ENCODE measurements around the gene ANKMY1. TPM values are rescaled to one million over a fixed set of nuclear protein-coding genes. Genes with fewer than 3 reads are reported as not detected.

ANKMY1 gene
- total and polyA plus RNA-seq, 2 of the 13 experiments (the other 11 are each of a cell fraction or from before 2014, with no cell fraction given) = 11.7 to 18.8 TPM

DNA sequence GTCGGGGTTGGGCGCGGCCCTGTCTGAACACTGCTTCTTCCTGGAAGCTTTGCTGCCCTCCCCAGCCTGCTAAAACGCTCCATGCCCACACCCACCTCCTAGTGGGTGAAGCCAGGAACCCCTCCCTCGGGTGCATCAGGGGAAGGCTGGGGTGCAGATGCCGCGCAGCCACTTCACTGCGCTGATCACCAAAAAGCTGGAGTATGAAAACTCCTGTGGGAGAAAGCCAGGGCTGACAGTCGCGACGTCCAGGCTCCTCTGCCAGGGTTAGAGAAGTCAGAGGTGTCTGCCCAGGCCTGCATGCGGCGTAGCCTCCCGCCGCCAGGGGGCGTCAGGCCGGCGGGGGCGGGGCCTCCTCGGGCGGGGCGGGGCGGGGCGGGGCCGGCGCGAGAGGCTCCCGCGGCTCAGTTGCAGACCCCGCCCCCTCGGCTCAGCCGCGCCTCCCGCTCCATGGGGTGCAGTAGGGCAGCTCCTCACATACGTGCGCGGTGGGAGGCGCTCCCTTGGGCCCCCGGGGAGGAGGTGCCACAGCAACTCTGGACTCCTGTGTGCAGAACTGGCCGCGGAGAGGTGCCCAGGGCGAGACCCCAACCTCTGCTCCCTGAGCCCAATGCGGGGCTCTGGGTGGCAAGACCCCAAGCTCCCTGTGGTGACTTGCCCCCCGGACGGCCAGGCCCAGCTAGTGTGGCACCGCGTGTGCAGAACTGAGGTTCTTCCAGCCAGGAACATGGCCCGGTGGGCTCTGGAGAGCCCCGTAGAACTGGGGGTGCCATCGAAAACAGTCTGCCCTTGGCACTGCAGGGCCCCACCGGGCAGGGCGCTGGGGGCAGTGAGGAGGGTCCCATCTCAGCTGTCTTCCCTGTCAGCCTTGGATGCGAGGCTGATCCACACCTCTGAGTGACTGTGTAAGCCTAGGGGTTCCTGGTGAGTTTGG is 8.7 kb upstream of the ANKMY1 start (continued):
- TF ChIP-seq, protein P1, sequence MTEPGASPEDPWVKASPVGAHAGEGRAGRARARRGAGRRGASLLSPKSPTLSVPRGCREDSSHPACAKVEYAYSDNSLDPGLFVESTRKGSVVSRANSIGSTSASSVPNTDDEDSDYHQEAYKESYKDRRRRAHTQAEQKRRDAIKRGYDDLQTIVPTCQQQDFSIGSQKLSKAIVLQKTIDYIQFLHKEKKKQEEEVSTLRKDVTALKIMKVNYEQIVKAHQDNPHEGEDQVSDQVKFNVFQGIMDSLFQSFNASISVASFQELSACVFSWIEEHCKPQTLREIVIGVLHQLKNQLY (CRISPR knock-in tag; IDR thresholded peaks at IDR 0.05) = 0 out of 2 replicates have a peak, but pooled peaks have one; percentile 11
- TF ChIP-seq ZZZ3 (CRISPR knock-in tag; IDR thresholded peaks at IDR 0.05; ENCODE audit: borderline replicate concordance) (peak; percentile 61; the same call in 1 of the 2 replicates), TGIF2 (CRISPR knock-in tag; IDR thresholded peaks at IDR 0.05) (peak; percentile 74; the same call in 1 of the 2 replicates), PHF5A (CRISPR knock-in tag; IDR thresholded peaks at IDR 0.05; ENCODE audit: low read depth, unreplicated experiment) (no peak), HNF4G (IDR thresholded peaks at IDR 0.05; ENCODE audit: borderline replicate concordance, low read depth, low read length) (peak; percentile 17; the same call in 1 of the 2 replicates), HNF4G (CRISPR knock-in tag; IDR thresholded peaks at IDR 0.05; ENCODE audit: borderline replicate concordance, low read depth) (no peak; the same call in 1 of the 2 replicates), MIER2 (CRISPR knock-in tag; IDR thresholded peaks at IDR 0.05) (peak; percentile 27; the same call in 1 of the 2 replicates), ZNF891 (CRISPR knock-in tag; IDR thresholded peaks at IDR 0.05) (no peak), REXO4 (CRISPR knock-in tag; IDR thresholded peaks at IDR 0.05; ENCODE audit: borderline replicate concordance) (0 out of 2 replicates have a peak, but pooled peaks have one; percentile 14), YY1 (IDR thresholded peaks at IDR 0.05; ENCODE audit: insufficient read depth, insufficient replicate concordance, low read depth, low read length) (peak; percentile 57), LCORL (IDR thresholded peaks at IDR 0.05) (no peak), LCORL (CRISPR knock-in tag; IDR thresholded peaks at IDR 0.05) (peak; percentile 70), ZSCAN12 (CRISPR knock-in tag; IDR thresholded peaks at IDR 0.05) (no peak), FOXA3 (CRISPR knock-in tag; IDR thresholded peaks at IDR 0.05) (0 out of 2 replicates have a peak, but pooled peaks have one; percentile 12), STAT5B (CRISPR knock-in tag; IDR thresholded peaks at IDR 0.05) (no peak)
- TF ChIP-seq, protein P2, sequence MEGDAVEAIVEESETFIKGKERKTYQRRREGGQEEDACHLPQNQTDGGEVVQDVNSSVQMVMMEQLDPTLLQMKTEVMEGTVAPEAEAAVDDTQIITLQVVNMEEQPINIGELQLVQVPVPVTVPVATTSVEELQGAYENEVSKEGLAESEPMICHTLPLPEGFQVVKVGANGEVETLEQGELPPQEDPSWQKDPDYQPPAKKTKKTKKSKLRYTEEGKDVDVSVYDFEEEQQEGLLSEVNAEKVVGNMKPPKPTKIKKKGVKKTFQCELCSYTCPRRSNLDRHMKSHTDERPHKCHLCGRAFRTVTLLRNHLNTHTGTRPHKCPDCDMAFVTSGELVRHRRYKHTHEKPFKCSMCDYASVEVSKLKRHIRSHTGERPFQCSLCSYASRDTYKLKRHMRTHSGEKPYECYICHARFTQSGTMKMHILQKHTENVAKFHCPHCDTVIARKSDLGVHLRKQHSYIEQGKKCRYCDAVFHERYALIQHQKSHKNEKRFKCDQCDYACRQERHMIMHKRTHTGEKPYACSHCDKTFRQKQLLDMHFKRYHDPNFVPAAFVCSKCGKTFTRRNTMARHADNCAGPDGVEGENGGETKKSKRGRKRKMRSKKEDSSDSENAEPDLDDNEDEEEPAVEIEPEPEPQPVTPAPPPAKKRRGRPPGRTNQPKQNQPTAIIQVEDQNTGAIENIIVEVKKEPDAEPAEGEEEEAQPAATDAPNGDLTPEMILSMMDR (CRISPR knock-in tag; IDR thresholded peaks at IDR 0.05) = peak; percentile 81
- TF ChIP-seq, protein P3, sequence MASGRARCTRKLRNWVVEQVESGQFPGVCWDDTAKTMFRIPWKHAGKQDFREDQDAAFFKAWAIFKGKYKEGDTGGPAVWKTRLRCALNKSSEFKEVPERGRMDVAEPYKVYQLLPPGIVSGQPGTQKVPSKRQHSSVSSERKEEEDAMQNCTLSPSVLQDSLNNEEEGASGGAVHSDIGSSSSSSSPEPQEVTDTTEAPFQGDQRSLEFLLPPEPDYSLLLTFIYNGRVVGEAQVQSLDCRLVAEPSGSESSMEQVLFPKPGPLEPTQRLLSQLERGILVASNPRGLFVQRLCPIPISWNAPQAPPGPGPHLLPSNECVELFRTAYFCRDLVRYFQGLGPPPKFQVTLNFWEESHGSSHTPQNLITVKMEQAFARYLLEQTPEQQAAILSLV (CRISPR knock-in tag; IDR thresholded peaks at IDR 0.05; ENCODE audit: borderline replicate concordance) = no peak
- TF ChIP-seq, protein P4, sequence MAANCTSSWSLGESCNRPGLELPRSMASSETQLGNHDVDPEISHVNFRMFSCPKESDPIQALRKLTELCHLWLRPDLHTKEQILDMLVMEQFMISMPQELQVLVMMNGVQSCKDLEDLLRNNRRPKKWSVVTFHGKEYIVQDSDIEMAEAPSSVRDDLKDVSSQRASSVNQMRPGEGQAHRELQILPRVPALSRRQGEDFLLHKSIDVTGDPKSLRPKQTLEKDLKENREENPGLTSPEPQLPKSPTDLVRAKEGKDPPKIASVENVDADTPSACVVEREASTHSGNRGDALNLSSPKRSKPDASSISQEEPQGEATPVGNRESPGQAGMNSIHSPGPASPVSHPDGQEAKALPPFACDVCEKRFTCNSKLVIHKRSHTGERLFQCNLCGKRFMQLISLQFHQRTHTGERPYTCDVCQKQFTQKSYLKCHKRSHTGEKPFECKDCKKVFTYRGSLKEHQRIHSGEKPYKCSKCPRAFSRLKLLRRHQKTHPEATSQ (CRISPR knock-in tag; IDR thresholded peaks at IDR 0.05; ENCODE audit: borderline replicate concordance) = no peak

Data from HepG2 (cell line).